DMS153 (cell line): ENCODE data around the gene TOX3.

Experiments
- DNase-seq: peaks from one replicate; lab custom pipeline; 2025; lab: John Stamatoyannopoulos, UW

Gene TOX3

GRCh38 chr16:52563767-52564611 lies 17.0 kb upstream of the TOX3 start:
- no peak for DNase-seq

GRCh38 chr16:52562770-52563169 lies 15.8 kb upstream of the TOX3 start:
- DNase-seq, result no peak

- peak; percentile 89 for DNase-seq
These were observed 15.2 kb upstream of the TOX3 start for GRCh38 chr16:52561910-52562741.

GRCh38 chr16:52558448-52558847 lies 11.5 kb upstream of the TOX3 start:
- no peak for DNase-seq

DNA sequence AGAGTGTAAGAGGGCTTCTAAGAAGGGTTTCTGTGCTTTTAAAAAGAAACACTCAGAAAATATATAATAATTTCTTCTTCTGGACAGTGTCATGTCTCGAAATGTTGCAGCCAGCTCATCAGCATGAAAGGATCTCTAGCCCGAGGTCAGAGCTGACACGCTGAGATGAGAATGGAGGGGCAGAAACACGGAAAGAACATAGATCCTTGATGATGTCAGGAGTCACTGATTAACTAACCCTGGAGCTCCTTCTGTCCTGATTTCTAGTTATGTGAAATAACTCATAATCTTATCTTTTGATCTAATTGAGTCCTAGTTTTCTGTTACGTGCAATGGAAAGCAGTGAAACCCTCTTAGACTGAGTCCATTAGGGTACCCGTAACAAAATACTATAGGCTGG lies 10.3 kb upstream of the TOX3 start:
- no peak for DNase-seq

DNA sequence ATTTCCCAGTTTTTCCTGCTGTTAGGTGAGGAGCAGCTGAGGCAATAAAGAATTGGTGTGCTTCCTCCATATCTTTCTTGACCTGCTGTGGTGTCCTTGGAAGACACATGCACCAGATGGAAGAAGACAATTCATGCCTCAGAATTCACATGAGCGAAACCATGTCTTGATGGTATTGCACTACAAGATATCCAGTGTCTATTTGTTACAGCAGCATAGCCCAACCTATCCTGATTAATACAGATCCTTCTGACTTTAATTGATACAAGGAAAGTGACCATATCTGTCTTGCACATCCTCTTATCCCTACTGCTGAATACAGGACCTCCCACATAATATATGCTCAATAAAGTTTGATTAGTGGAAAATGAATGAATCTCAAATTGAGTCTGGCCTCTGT lies 9.1 kb upstream of the TOX3 start:
- DNase-seq, result no peak

DNA sequence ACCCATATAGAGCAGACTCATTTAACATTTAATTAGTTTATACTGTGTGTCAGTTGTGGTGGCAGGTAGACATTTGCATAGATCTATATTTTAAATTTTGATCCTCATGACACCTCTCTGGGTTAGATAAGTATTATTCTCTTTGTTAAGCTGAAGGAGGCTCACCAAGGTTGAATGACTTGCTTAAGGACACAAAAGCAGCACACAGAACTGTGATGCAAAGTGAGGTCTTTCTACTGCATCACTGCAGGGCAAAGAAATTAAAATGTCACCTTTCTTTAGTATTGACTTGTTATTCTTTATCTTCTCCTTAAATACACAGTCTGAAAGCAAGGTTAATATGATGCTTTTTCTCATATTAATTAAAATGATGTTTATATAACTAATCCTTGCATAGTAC lies 8.6 kb upstream of the TOX3 start:
- no peak for DNase-seq

- DNase-seq, result no peak
These were observed 7.4 kb upstream of the TOX3 start for GRCh38 chr16:52554334-52554733.

DNA sequence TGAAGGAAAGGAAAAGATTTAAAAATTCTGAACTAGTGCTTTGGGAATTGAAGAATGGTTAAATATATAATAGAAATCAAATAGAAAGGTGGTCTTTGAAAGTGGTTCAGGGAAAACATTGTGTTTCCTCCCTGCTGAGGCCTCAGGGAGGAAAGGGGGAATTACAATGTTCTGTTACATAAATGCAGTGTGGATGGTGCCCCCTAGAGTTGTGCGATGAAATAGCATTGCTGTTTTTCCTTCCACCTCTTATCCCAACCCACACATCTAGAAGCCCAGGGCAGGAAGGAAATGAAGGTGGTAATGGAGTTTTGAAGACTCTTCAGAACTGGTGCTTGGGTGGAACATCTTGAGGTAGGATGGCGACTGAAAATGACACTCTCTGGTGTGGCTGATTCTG lies 6.4 kb upstream of the TOX3 start:
- DNase-seq, result no peak

- peak; percentile 83 for DNase-seq
These were observed 5.7 kb upstream of the TOX3 start for GRCh38 chr16:52552643-52553042.

- no peak for DNase-seq
These were observed 2.2 kb upstream of the TOX3 start for GRCh38 chr16:52549011-52549692.

GRCh38 chr16:52548261-52549010 lies 1.5 kb upstream of the TOX3 start:
- DNase-seq, result peak; percentile 26

DNA sequence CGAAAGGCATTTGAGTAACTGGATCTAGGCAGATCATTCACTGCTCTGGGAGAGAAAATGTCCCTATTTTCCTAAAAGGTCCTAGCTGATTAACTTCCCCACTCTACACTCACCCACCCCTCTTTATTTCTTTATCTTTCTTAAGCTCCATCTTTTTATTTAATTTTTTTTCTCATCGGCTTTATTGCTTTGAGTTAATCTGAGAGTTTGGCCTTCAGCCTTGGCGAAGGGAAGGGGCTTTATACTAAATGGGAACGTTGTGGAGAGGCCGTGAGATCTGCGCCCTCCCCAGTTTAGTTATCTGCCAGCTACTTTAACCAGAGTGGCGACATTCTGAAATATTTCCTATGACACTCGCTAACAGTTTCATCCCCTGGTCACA lies 882 bp upstream of the TOX3 start:
- DNase-seq, result no peak

- DNase-seq, result no peak
These were observed 496 bp downstream of the TOX3 start for GRCh38 chr16:52546291-52547003.

DNA sequence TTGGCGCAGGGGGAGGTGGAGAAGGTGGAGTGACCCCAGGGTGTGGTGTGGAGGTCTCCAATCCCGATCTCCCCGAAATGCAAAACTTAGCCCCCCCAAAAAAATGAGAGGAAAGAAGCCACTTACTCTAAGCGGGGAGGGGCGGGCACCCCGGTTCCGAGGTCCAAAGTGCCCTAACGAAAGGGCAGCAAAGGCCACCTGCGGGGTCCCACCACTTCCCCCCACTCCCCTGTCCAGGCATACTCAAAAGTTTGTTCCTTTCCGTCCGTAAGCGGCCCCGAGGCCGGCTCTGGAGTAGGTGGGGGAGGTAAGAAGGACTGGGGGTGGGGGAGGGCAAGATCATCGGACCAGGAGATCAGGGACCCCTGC lies 1.1 kb downstream of the TOX3 start:
- DNase-seq, result no peak

GRCh38 chr16:52545222-52545897 lies 1.6 kb downstream of the TOX3 start:
- DNase-seq, result no peak

DNA sequence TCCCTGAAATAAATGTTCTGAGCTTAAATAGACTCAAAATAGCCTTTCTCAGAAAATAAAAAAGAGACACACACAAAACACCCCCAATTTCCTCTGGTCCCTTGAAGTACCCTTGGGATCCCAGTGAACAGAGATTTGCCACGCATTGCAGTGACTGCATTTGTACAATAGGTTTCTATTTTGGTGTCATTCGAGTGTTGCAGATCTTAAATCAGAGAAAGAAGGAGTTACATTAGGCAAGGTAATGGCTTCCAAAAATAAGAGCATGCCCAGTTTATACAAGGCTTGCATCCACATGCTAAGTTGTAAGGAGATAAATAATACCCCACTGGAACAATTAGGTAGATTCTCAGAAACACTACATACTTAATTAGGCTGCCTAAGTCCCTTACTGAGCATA lies 2.2 kb downstream of the TOX3 start:
- no peak for DNase-seq

DNA sequence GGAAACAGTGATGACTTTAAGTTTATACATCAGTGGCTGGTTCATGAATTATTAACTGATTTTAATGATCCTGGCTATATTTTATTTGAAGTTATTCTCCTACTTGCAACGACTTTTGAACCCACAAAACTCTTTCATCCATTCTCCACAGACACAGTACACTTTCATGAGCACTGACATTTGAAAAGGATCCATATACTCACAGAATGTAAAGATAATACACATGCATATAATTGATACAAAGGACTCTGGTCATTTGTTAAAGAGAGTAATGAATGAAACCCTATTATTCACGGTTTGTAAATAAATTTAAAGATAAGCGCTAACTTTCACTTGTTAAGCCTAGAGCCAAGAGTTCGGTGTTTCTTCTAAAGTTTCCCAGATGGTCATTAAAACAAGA lies 3.3 kb downstream of the TOX3 start:
- DNase-seq, result no peak

DNA sequence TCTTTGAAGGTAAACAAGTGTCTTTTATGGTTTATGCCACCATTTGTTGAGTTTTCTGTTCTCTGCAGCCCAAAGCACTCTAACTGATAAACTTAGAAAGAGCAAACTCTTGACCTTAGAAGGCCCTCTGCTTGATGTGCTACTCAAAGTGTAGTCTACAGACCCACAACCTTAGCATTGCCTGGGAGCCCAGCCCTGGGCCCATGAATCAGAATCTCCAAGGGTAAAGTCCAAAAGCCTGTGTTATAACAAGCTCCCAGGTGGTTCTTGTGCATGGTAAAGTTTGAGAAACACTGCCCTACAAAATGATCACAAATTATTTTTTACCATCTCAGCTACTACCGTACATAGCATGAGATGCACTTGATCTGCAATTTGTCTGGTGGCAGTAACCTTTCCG lies 6.0 kb downstream of the TOX3 start:
- no peak for DNase-seq

- DNase-seq, result no peak
These were observed 7.8 kb downstream of the TOX3 start for GRCh38 chr16:52539191-52539590.

DNA sequence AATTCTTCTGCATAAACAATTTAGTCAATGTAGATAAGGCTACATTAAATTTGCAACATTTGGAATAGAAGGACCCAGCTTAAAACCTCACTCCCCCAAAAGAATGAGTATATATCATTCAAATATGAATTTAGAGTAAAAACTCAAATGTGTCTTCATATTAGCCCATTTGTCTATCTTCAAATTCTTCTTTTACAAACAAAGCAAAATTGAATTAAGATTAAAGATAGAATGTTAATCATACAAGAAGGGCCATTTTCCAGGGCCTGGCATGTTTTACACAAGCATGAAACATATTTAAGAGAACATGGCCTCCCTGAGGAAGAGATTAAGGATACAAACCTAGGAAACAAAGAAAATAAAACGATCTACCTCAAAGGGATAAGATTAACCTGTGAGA lies 8.4 kb downstream of the TOX3 start:
- DNase-seq, result no peak
